Activated T-cell treated with anti-CD3 and anti-CD28 coated beads, Interleukin-2, amount 50 U/mL, for 1 hour (primary cell): Measurements from ENCODE around the gene BPIFB2.

Experiments used
- DNase-seq: peaks from one replicate; pipeline ENCODE4 v3.0.0-alpha.2; 2020

The BPIFB2 gene

DNA sequence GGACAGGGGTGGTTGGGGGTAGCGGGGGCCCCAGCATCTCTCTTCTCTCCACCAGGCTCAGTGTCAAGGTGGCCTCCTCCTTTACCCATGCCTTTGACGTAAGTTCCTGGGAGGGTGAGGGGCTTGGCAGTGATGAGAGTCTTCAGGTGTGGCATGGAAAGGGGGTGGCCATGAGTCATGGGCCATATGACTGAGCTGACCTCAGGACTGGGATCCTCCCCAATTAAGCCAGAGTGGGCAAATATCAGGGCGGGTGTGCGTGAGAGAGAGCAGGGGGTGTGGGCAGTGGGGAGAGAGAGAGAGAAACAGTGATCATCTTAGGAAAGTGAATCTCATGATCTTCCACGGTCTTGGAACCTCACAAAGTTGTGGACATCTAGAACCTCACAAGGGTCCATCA is 63.7 kb downstream of the BPIFB2 start:
- no peak for DNase-seq

DNA sequence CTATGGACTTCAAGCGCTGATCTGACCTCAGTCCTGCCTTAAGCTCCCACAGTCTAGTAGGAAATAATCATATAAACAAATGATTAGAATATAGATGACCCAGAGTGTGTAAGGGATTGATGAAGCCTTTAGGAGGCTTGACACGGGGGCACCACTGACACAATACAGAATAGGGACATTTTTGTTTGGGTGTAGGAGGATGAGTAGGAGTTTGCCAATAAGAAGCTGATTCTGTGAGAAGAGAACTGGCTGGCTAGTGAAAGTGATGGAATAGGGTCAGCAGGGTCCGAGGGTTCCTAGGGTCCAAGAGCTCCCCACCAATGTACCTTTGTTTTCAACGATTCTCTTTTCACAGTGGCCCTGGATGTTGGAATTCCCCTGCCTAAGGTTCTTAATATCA is 64.9 kb downstream of the BPIFB2 start:
- no peak for DNase-seq

DNA sequence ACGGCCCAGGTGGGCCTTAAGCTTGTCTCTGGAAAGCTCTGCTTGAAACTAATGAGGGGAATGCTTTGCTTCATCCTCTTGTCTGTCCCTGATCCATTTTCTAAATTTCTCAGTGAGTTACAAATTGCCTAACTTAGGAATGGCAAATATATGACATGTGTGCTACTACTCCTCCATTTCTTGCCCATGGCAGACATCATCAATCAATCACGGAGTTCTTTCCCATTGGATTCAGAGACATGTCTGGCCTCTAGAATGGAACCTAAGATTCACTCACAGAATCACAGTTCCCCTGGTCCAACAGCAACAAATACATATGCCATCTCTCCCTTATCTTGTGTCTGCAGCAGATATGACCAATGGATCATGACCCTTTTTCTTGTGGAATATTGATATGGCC is 65.3 kb downstream of the BPIFB2 start:
- no peak for DNase-seq
